ENCODE measurements around the gene PEAR1. TPM values are rescaled to one million over a fixed set of nuclear protein-coding genes. Genes with fewer than 3 reads are reported as not detected.

PEAR1 gene
- total and polyA plus RNA-seq, 2 of the 8 experiments (the other 6 are each of a cell fraction or from before 2014, with no cell fraction given) = 0.63 to 0.71 TPM

DNA sequence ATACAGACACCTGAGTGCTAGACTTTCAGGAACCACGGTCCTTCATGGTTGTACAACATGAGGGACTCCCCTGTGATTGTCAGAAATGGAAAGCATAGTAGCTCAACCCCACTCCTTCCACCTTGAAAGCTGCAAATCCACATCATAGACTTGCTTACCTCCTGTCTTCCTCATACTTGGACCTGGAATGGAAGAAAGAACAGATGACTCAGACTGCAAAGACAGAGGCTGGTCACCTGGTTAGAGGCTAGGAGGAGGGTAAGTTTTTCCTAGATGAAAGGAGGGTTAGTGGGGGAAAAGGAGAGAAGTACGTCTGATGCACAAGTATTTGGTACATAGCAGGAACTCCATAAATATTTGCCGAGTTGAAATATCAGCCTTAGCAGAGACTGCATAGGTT is 64.1 kb downstream of the PEAR1 start:
- no peaks in the 10 kb centered on the region for H3K79me1 ChIP-seq (ENCODE audit: low read depth, low read length)
- no peak overlapping the region for H2BK15ac ChIP-seq (ENCODE audit: low read length)
- no peaks in the 10 kb centered on the region for H3K9me3 ChIP-seq (ENCODE audit: insufficient read depth in 2 of 2, low read depth in 1 of 2, low read length in 1 of 2)
- H3K4me1 ChIP-seq (replicated peaks in 1 of 4; ENCODE audit: control insufficient read depth in 3 of 4, insufficient read depth in 4 of 4, low read length in 3 of 4) = no peaks in the 10 kb centered on the region
- FAIRE-seq = no peak
- TF ChIP-seq TCF12 (IDR thresholded peaks at IDR 0.05; ENCODE audit: low read depth, low read length) = no peak
- no peak for TF ChIP-seq NANOG (IDR thresholded peaks at IDR 0.05; ENCODE audit: insufficient read depth, low read depth, low read length, poor library complexity, severe bottlenecking)
- CTCF ChIA-PET (ENCODE audit: partially characterized antibody) = interaction anchor here (0.9 to 3.3 kb wide), 9 partner anchors 10 to 199 kb away, joined by 3 to 11 read pairs (median 6); no protein-coding TSS in a partner anchor
- H2BK120ac ChIP-seq (replicated peaks; ENCODE audit: low read depth, low read length) = no peak overlapping the region
- H3K4me3 ChIP-seq (ENCODE audit: extremely low read depth in 1 of 4, insufficient read depth in 2 of 4, low read depth in 3 of 4, low read length in 4 of 4) = no peak overlapping the region
- no peak overlapping the region for H2AK5ac ChIP-seq (ENCODE audit: low read depth, low read length)
- H3K4ac ChIP-seq (replicated peaks; ENCODE audit: insufficient read length, low read depth, low read length) = no peak overlapping the region
- H4K91ac ChIP-seq (replicated peaks; ENCODE audit: insufficient read length, low read length) = no peak overlapping the region
- H3K27me3 ChIP-seq (replicated peaks in 1 of 4; ENCODE audit: control insufficient read depth in 3 of 4, extremely low read depth in 1 of 4, insufficient read depth in 3 of 4, low read length in 3 of 4) = no peaks in the 10 kb centered on the region
- no peak overlapping the region for H3K27ac ChIP-seq (ENCODE audit: low read depth, low read length)
- H3K23me2 ChIP-seq (ENCODE audit: low read depth, low read length) = no peaks in the 10 kb centered on the region
- no peak overlapping the region for H2BK5ac ChIP-seq (ENCODE audit: low read depth, low read length)
- DNase-seq (ENCODE audit: low read depth in 1 of 2, low spot score in 2 of 2) = no peak
- H4K5ac ChIP-seq (ENCODE audit: insufficient read length, low read depth, low read length) = no peak overlapping the region
- no peak overlapping the region for H3K14ac ChIP-seq (ENCODE audit: insufficient read length)
- 87% methylated on average over 3 of the region's 3 CpGs; no CpG with 5 or more reads in 1 of the 2 experiments for whole genome bisulfite sequencing, 2 experiments (ENCODE audit: extremely low coverage in 1 of 2, insufficient coverage in 1 of 2, insufficient read length in 1 of 2, insufficient replicate concordance in 2 of 2, low coverage in 1 of 2, low lambda C conversion rate in 2 of 2, missing lambda C conversion rate in 1 of 2)
- H4K8ac ChIP-seq (ENCODE audit: extremely low read depth, insufficient read depth, low read length) = no peak overlapping the region
- H3K56ac ChIP-seq (replicated peaks; ENCODE audit: insufficient read length, low read depth, low read length) = no peak overlapping the region
- POLR2A ChIA-PET (ENCODE audit: partially characterized antibody) = no interaction called here
- H3K79me2 ChIP-seq (ENCODE audit: control insufficient read depth in 1 of 2, insufficient read depth in 2 of 2, low read length in 2 of 2) = no peaks in the 10 kb centered on the region
- H2BK12ac ChIP-seq (ENCODE audit: low read depth, low read length) = no peak overlapping the region
- no peak overlapping the region for H3K9ac ChIP-seq (replicated peaks in 1 of 4; ENCODE audit: extremely low read depth in 1 of 4, low read depth in 3 of 4, low read length in 3 of 4)
- no peak overlapping the region for H3K23ac ChIP-seq (ENCODE audit: insufficient read length)
- H3K18ac ChIP-seq (ENCODE audit: extremely low read depth, low read length) = no peak overlapping the region
- H3K4me2 ChIP-seq (ENCODE audit: insufficient read depth in 1 of 2, low read depth in 2 of 2, low read length in 2 of 2) = no peak overlapping the region
- no peak overlapping the region for H2AFZ ChIP-seq (ENCODE audit: low read length)
- no peak overlapping the region for H2BK20ac ChIP-seq (ENCODE audit: low read length)
- H3K36me3 ChIP-seq (ENCODE audit: control insufficient read depth in 2 of 4, insufficient read depth in 4 of 4, low read length in 3 of 4) = peaks cover 19 to 68% (median 51%) of the 10 kb centered on the region in 4 experiments; a peak in 7 of 8 replicates
- no peaks in the 10 kb centered on the region for H4K20me1 ChIP-seq (replicated peaks in 1 of 2; ENCODE audit: control insufficient read depth in 1 of 2, insufficient read depth in 2 of 2, low read length in 2 of 2)
